ENCODE results near the gene KRTAP20-4. TPM values are rescaled to one million over a fixed set of nuclear protein-coding genes. Genes with fewer than 3 reads are reported as not detected.

The KRTAP20-4 gene
- not detected for total RNA-seq

DNA sequence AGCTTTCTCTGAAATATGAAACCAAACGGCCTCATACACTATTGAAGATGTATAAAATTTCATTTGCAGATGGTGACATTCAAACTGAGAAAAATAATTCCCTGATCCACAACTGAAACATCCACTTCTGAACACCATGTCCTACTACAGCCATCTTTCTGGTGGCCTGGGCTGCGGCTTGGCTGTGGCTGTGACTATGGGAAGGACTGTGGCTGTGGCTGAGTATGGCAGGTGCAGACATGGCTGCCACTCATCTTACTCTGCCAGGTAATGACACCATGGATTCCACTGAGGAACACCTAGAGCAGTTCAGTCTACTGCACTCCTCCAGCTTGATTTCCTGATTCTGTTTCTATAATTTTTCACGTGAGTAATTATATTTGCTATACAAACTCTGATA is at the start of gene KRTAP20-4:
Gene KRTAP20-4 (plus strand): TSS at position 106 of the 400 bp plus-strand sequence.
- Histone ChIP-seq H3K4me1 (no peaks in the 10 kb centered on the region), H3K27ac (no peak within 1 kb of the TSS), H3K36me3 (no peaks in the 10 kb centered on the region), H3K9me3 (no peaks in the 10 kb centered on the region), H3K4me3 (no peak within 1 kb of the TSS), H3K27me3 (no peaks in the 10 kb centered on the region)
- no peak for TF ChIP-seq POLR2A (IDR thresholded peaks at IDR 0.05)
- no peak for TF ChIP-seq EP300 (IDR thresholded peaks at IDR 0.05)
- TF ChIP-seq POLR2AphosphoS5 (IDR thresholded peaks at IDR 0.05), result no peak
- no peak for TF ChIP-seq CTCF (IDR thresholded peaks at IDR 0.05)
- ATAC-seq (ENCODE audit: low FRiP score in 2 of 2), result no peak
- no peak for DNase-seq
- WGBS, 2 donors, result 82 to 87% methylated on average over 3 of the region's 3 CpGs

- no peak for ATAC-seq (ENCODE audit: low FRiP score in 2 of 2)
- DNase-seq, result no peak
- no peaks in the 10 kb centered on the region for H3K27me3 ChIP-seq
- TF ChIP-seq POLR2AphosphoS5 (IDR thresholded peaks at IDR 0.05), result no peak
- TF ChIP-seq EP300 (IDR thresholded peaks at IDR 0.05), result no peak
- no peak for TF ChIP-seq POLR2A (IDR thresholded peaks at IDR 0.05)
- no peak for TF ChIP-seq CTCF (IDR thresholded peaks at IDR 0.05)
- no peak overlapping the region for H3K4me3 ChIP-seq
- no peak overlapping the region for H3K27ac ChIP-seq
- H3K9me3 ChIP-seq, result no peaks in the 10 kb centered on the region
- no peaks in the 10 kb centered on the region for H3K36me3 ChIP-seq
- H3K4me1 ChIP-seq, result no peaks in the 10 kb centered on the region
Observed at GRCh38 chr21:30577766-30578165, 42.7 kb upstream of the KRTAP20-4 start.

GRCh38 chr21:30579346-30579745 is 41.1 kb upstream of the KRTAP20-4 start:
- ATAC-seq (ENCODE audit: low FRiP score in 2 of 2), result no peak
- WGBS, 2 donors, result 54 to 64% methylated on average over 1 of the region's 1 CpG

GRCh38 chr21:30580132-30580531 is 40.3 kb upstream of the KRTAP20-4 start:
- H3K9me3 ChIP-seq, result no peaks in the 10 kb centered on the region
- H3K36me3 ChIP-seq, result no peaks in the 10 kb centered on the region
- H3K27me3 ChIP-seq, result no peaks in the 10 kb centered on the region
- no peak overlapping the region for H3K27ac ChIP-seq
- H3K4me1 ChIP-seq, result no peaks in the 10 kb centered on the region
- no peak for TF ChIP-seq POLR2AphosphoS5 (IDR thresholded peaks at IDR 0.05)
- no peak for TF ChIP-seq POLR2A (IDR thresholded peaks at IDR 0.05)
- TF ChIP-seq CTCF (IDR thresholded peaks at IDR 0.05), result no peak
- TF ChIP-seq EP300 (IDR thresholded peaks at IDR 0.05), result no peak
- H3K4me3 ChIP-seq, result no peak overlapping the region
- DNase-seq (no peak), ATAC-seq (ENCODE audit: low FRiP score in 2 of 2) (no peak)
- WGBS, 2 donors, result 44 to 49% methylated on average over 3 of the region's 3 CpGs

More at GRCh38 chr21:30579346-30579745, 41.1 kb upstream of the KRTAP20-4 start:
- Histone ChIP-seq H3K36me3 (no peaks in the 10 kb centered on the region), H3K4me1 (no peaks in the 10 kb centered on the region), H3K27me3 (no peaks in the 10 kb centered on the region), H3K4me3 (no peak overlapping the region), H3K9me3 (no peaks in the 10 kb centered on the region), H3K27ac (no peak overlapping the region)
- DNase-seq, result no peak
- TF ChIP-seq POLR2A (IDR thresholded peaks at IDR 0.05), result no peak
- TF ChIP-seq POLR2AphosphoS5 (IDR thresholded peaks at IDR 0.05), result no peak
- no peak for TF ChIP-seq CTCF (IDR thresholded peaks at IDR 0.05)
- no peak for TF ChIP-seq EP300 (IDR thresholded peaks at IDR 0.05)

GRCh38 chr21:30582870-30583269 is 37.6 kb upstream of the KRTAP20-4 start:
- no peaks in the 10 kb centered on the region for H3K9me3 ChIP-seq
- no peaks in the 10 kb centered on the region for H3K4me1 ChIP-seq
- DNase-seq, result no peak
- H3K4me3 ChIP-seq, result no peak overlapping the region
- ATAC-seq (ENCODE audit: low FRiP score in 2 of 2), result no peak
- TF ChIP-seq CTCF (IDR thresholded peaks at IDR 0.05) (no peak), POLR2AphosphoS5 (IDR thresholded peaks at IDR 0.05) (no peak), POLR2A (IDR thresholded peaks at IDR 0.05) (no peak), EP300 (IDR thresholded peaks at IDR 0.05) (no peak)
- WGBS, 2 donors, result 82 to 86% methylated on average over 1 of the region's 1 CpG
- no peak overlapping the region for H3K27ac ChIP-seq
- no peaks in the 10 kb centered on the region for H3K36me3 ChIP-seq
- no peaks in the 10 kb centered on the region for H3K27me3 ChIP-seq

Data from upper lobe of left lung (tissue), 6 donors.